ENCODE data around the gene KDM5B.

The KDM5B gene

DNA sequence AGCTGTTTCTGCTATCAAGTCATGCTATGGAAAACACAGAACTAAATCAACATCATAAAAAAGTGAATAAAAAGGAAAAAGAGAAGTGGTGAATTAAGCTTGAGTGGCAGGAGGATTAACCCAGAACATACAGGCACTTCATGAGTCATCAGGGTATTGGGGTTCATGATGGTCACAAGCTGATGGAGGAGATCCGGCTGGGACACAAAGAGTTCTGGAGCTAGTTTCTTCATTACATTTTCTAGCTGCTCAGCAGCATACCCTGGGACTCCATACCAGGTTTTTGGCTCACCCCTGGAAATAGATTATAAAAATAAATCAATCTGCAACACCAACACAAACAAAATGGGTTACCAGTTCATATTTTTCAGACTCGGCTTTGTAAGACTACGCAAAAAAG lies 55.4 kb downstream of the KDM5B start:
- TF ChIP-seq BACH2 (CRISPR knock-in tag; IDR thresholded peaks at IDR 0.05; ENCODE audit: borderline replicate concordance), result no peak
- TF ChIP-seq PPARA (CRISPR knock-in tag; IDR thresholded peaks at IDR 0.05; ENCODE audit: borderline replicate concordance), result no peak
- TF ChIP-seq, protein P1, sequence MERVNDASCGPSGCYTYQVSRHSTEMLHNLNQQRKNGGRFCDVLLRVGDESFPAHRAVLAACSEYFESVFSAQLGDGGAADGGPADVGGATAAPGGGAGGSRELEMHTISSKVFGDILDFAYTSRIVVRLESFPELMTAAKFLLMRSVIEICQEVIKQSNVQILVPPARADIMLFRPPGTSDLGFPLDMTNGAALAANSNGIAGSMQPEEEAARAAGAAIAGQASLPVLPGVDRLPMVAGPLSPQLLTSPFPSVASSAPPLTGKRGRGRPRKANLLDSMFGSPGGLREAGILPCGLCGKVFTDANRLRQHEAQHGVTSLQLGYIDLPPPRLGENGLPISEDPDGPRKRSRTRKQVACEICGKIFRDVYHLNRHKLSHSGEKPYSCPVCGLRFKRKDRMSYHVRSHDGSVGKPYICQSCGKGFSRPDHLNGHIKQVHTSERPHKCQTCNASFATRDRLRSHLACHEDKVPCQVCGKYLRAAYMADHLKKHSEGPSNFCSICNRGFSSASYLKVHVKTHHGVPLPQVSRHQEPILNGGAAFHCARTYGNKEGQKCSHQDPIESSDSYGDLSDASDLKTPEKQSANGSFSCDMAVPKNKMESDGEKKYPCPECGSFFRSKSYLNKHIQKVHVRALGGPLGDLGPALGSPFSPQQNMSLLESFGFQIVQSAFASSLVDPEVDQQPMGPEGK (CRISPR knock-in tag; IDR thresholded peaks at IDR 0.05; ENCODE audit: borderline replicate concordance), result no peak
- no peak for TF ChIP-seq ZNF8 (CRISPR knock-in tag; IDR thresholded peaks at IDR 0.05)
- no peak for TF ChIP-seq ZFP3 (CRISPR knock-in tag; IDR thresholded peaks at IDR 0.05)
- TF ChIP-seq, protein P2, sequence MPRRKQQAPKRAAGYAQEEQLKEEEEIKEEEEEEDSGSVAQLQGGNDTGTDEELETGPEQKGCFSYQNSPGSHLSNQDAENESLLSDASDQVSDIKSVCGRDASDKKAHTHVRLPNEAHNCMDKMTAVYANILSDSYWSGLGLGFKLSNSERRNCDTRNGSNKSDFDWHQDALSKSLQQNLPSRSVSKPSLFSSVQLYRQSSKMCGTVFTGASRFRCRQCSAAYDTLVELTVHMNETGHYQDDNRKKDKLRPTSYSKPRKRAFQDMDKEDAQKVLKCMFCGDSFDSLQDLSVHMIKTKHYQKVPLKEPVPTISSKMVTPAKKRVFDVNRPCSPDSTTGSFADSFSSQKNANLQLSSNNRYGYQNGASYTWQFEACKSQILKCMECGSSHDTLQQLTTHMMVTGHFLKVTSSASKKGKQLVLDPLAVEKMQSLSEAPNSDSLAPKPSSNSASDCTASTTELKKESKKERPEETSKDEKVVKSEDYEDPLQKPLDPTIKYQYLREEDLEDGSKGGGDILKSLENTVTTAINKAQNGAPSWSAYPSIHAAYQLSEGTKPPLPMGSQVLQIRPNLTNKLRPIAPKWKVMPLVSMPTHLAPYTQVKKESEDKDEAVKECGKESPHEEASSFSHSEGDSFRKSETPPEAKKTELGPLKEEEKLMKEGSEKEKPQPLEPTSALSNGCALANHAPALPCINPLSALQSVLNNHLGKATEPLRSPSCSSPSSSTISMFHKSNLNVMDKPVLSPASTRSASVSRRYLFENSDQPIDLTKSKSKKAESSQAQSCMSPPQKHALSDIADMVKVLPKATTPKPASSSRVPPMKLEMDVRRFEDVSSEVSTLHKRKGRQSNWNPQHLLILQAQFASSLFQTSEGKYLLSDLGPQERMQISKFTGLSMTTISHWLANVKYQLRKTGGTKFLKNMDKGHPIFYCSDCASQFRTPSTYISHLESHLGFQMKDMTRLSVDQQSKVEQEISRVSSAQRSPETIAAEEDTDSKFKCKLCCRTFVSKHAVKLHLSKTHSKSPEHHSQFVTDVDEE (CRISPR knock-in tag; IDR thresholded peaks at IDR 0.05), result no peak
- TF ChIP-seq, protein P3, sequence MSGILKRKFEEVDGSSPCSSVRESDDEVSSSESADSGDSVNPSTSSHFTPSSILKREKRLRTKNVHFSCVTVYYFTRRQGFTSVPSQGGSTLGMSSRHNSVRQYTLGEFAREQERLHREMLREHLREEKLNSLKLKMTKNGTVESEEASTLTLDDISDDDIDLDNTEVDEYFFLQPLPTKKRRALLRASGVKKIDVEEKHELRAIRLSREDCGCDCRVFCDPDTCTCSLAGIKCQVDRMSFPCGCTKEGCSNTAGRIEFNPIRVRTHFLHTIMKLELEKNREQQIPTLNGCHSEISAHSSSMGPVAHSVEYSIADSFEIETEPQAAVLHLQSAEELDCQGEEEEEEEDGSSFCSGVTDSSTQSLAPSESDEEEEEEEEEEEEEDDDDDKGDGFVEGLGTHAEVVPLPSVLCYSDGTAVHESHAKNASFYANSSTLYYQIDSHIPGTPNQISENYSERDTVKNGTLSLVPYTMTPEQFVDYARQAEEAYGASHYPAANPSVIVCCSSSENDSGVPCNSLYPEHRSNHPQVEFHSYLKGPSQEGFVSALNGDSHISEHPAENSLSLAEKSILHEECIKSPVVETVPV (CRISPR knock-in tag; IDR thresholded peaks at IDR 0.05), result no peak
- no peak for TF ChIP-seq RARB (CRISPR knock-in tag; IDR thresholded peaks at IDR 0.05)
- TF ChIP-seq, protein P4, sequence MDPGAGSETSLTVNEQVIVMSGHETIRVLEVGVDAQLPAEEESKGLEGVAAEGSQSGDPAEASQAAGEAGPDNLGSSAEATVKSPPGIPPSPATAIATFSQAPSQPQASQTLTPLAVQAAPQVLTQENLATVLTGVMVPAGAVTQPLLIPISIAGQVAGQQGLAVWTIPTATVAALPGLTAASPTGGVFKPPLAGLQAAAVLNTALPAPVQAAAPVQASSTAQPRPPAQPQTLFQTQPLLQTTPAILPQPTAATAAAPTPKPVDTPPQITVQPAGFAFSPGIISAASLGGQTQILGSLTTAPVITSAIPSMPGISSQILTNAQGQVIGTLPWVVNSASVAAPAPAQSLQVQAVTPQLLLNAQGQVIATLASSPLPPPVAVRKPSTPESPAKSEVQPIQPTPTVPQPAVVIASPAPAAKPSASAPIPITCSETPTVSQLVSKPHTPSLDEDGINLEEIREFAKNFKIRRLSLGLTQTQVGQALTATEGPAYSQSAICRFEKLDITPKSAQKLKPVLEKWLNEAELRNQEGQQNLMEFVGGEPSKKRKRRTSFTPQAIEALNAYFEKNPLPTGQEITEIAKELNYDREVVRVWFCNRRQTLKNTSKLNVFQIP (CRISPR knock-in tag; IDR thresholded peaks at IDR 0.05; ENCODE audit: borderline replicate concordance, low read depth), result no peak
- ATAC-seq, result no peak

DNA sequence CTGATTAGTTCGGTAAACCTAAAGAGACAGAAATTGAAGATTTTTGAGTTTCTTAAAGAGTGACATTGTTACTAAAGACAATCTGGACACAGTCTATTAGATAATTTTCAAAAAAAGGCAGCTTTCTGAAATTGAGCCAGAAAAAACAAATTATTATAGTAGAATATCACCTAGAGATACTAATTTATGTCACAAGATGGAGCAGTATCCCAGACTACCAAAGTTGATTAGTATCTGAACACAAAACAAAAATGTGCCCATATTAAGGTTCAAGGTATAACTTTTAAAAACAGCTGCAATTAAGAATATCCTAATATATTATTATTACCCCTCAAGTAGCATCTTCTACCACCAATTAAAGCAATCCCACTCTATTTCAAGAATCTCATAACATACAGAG lies 57.5 kb downstream of the KDM5B start:
- no peak for ATAC-seq
- TF ChIP-seq ZFP30 (CRISPR knock-in tag; IDR thresholded peaks at IDR 0.05) (no peak), GLIS3 (CRISPR knock-in tag; IDR thresholded peaks at IDR 0.05) (no peak), ZC3H10 (CRISPR knock-in tag; IDR thresholded peaks at IDR 0.05) (no peak), ZNF8 (CRISPR knock-in tag; IDR thresholded peaks at IDR 0.05) (no peak), TOX (CRISPR knock-in tag; IDR thresholded peaks at IDR 0.05; ENCODE audit: borderline replicate concordance) (no peak), ZFP3 (CRISPR knock-in tag; IDR thresholded peaks at IDR 0.05) (no peak), OSR1 (CRISPR knock-in tag; IDR thresholded peaks at IDR 0.05) (no peak)
- TF ChIP-seq, protein P2 (CRISPR knock-in tag; IDR thresholded peaks at IDR 0.05), result no peak
- TF ChIP-seq, protein P1 (CRISPR knock-in tag; IDR thresholded peaks at IDR 0.05; ENCODE audit: borderline replicate concordance), result no peak
- TF ChIP-seq, protein P3 (CRISPR knock-in tag; IDR thresholded peaks at IDR 0.05), result no peak

All from SK-N-SH treated with all-trans-retinoic acid at 6 μM for 48 hours (cell line).